ENCODE measurements around the gene SPIRE2.
"Not testable (repeated sequence)": the region's sequence is repeated elsewhere in the genome, so short reads cannot be mapped to it uniquely, and the experiment has no call there.

DNA sequence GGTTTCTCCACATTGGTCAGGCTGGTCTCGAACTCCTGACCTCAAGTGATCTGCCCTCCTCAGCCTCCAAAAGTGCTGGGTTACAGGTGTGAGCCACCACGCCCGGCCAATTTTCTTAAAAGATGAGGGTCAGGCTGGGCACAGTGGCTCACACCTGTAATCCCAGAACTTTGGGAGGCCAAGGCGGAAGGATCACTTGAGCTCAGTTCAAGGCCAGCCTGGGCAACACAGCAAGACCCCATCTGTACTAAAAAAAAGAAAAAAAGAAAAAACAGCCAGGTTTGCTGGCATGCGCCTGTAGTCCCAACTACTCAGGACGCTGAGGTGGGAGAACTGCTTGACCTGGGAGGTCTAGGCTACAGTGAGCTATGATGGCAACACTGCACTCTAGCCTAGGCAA, 44.3 kb upstream of the SPIRE2 start:
- TF ChIP-seq, protein P1, sequence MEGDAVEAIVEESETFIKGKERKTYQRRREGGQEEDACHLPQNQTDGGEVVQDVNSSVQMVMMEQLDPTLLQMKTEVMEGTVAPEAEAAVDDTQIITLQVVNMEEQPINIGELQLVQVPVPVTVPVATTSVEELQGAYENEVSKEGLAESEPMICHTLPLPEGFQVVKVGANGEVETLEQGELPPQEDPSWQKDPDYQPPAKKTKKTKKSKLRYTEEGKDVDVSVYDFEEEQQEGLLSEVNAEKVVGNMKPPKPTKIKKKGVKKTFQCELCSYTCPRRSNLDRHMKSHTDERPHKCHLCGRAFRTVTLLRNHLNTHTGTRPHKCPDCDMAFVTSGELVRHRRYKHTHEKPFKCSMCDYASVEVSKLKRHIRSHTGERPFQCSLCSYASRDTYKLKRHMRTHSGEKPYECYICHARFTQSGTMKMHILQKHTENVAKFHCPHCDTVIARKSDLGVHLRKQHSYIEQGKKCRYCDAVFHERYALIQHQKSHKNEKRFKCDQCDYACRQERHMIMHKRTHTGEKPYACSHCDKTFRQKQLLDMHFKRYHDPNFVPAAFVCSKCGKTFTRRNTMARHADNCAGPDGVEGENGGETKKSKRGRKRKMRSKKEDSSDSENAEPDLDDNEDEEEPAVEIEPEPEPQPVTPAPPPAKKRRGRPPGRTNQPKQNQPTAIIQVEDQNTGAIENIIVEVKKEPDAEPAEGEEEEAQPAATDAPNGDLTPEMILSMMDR (IDR thresholded peaks at IDR 0.05; ENCODE audit: low read depth, low read length): not testable (repeated sequence)
- not testable (repeated sequence) for TF ChIP-seq EZH2phosphoT487 (IDR thresholded peaks at IDR 0.05; ENCODE audit: low read depth)

Data from OCI-LY3 (cell line).